AML-193 (cell line): ENCODE data around the gene GPR89A.
"Not testable (repeated sequence)": the region's sequence is repeated elsewhere in the genome, so short reads cannot be mapped to it uniquely, and the experiment has no call there.

ENCODE experiments used
- DNase-seq, 2 experiments: peaks; one replicate each; lab custom pipeline; 2025; lab: John Stamatoyannopoulos, UW

The GPR89A gene

DNA sequence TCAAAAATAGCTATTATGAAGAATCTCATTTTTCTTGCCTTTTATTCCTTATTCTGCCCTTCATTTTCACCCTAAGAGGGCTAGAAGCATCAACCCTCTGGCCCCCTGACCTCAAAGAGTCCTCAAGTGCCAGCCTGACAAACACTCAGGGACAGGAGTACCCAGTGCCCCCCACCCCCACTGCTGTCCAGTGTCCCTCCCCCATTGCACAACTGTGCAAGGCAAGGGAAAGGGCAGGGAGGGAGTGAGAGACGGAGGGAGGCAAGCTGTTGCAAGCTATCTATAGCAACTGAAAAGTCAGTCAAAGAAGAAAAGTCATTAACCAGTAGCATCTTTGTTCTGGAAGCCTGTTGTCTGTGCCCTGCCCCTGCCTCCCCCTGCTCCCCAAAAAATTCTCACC, 78.3 kb downstream of the GPR89A start:
- not testable (repeated sequence) for DNase-seq

DNA sequence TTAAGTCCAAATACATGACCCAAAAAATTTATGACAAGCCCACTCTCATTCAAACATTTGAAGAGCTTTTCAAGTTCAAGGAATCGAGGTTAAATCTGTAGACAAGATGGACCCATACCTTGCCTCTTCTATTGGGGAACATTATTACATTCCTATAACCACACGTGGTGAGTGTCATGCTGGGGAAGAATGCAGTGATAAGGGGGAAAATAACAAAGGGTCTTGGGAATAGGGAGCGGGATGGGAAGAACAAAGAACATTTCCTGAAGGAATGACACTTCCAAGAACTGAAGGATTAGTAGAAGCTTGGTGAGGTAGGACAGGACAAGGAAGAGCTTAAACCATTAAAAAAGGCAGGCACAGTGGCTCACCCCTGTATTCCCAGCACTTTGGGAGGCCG, 80.5 kb downstream of the GPR89A start:
- DNase-seq = no peak

DNA sequence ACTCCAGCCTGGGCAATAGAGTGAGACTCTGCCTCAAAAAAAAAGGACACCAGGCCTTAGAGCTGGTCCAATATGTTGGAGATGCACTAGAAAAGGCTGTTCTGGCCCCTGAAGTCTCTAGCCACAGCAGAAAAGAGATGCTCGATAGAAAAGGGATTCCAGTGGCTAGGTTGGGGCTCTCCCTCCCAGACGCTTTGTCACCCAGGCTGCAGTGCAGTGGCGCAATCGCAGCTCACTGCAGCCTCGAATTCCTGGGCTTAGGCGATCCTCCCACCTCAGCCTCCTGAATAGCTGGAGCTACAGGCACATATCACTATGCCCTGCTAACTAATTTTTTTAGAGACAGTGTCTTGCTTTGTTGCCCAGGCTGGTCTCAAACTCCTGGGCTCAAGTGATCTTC, 81.1 kb downstream of the GPR89A start:
- DNase-seq = no peak

DNA sequence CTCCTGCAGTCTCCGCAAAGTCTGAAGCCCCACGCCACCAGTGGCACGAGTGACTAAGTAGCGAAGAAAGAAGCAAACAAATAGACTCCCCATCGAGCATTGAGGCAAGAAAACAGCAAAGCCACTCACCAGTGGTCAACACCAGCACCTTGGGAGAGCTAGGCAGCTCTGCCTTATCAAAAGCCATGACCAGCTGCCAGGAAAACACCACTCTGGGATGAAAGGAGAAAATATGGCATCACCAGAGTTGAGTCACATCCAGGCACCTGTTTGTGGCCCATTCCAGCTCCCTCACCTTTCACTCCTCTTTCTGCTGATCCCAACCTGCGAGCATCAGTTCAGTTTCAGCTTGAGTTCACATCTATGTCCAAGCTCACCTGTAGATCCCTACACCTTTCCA, 82.1 kb downstream of the GPR89A start:
- DNase-seq = no peak

DNA sequence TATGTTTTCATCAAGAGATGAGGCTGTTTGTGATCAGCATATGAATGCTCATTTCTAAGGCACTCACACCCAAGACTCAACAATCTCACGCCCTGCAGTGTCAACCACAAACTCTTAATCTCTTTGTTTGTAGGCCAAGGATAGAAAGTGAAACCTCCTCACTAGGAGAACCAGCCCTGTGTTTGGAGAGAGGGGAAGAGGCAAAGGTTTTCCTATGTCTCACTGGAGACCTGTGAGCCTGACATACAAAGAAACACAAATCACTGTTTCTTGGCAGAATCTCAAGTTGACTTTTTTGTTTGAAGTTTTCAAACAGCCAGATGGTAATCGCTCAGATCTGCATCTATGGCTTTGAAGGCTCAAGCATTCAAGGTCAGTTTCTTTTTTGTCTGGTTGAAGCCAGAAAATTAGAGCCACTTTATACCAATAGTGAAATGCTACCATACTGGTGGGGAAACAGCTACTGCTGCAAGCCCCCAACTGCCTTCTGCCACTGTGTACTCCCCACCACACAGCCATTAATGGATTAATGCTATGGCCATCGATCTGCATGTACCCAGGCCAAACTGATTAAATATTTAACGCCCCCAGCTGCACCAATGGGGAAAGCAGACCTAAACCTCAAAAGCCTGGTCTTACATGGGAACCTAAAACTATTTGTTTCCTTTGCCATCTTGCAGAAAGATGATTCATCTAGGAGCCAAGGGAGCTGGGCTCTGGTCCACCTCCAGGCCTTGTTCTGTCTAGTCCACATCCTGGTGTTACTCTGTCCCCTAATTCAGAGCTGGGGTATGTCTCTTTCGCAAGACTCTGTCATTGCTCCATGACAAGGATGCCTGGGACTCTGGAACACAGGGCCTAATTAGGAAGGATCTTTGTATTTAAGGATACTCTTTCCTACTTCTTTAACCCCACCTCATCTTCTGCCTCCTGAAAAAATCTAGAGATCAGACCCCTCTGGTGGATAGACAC, 83.1 kb downstream of the GPR89A start:
- no peak for DNase-seq

DNA sequence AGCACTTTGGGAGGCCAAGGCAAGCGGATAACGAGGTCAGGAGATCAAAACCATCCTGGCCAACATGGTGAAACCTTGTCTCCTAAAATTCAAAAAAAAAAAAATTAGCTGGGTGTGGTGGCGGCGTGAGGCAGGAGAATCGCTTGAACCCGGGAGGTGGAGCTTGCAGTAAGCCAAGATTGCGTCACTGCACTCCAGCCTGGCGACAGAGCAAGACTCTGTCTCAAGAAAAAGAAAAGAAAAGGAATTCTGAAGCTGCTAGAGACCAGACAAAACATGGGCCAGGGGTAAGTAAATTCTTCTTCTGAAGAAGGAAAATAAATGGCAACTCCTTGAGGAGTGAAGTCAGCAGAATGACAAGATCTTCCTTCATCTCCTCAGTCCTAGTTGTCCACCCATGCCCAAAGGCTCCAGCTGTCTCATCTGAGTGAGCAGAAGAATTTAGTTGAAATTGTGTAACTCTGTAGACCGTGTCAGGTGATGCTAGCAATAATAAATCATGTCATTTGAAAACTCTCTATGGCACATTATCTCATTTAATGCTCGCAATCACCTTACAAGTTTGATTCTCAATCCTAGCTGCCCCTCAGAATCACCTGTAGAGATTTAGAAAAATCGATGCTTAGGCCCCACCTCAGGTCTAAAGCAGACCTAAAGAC, 85.1 kb downstream of the GPR89A start:
- no peak for DNase-seq

DNA sequence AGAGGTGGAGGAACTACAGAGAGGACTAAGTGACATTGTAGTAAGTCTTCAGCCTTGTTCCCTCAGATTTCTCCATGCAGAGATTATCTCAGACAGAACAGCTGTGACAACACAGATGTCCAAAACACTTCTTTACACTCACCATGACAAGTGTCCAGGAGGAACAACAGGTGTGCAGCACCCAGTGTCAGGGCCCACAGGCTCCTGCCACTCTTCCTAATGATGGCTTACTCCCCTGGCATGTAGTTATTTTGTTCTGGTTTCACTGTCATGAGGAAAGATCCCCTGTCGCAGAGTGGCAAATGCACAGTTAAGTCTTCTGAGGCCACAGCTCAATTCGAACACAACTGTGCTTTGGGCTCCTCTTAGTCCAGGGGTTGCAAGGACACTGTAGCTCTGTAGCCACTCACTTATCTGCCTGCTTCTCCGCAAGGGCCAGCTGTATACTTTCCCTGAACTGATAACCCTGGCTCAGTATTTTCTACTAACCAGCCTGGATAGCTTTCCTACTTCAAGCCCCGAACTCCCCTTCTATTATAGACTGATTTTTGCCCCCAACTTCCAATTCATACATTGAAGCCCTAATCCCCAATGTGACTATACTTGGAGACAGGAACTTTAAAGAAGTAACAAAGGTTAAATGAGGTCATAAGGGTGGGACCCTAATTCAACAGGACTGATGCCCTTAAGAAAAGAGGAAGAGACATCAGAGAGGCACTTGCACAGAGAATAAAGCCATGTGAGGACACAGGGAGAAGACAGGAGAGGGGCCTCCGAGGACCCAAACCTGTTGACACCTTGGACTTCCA, 88.2 kb downstream of the GPR89A start:
- DNase-seq = no peak

DNA sequence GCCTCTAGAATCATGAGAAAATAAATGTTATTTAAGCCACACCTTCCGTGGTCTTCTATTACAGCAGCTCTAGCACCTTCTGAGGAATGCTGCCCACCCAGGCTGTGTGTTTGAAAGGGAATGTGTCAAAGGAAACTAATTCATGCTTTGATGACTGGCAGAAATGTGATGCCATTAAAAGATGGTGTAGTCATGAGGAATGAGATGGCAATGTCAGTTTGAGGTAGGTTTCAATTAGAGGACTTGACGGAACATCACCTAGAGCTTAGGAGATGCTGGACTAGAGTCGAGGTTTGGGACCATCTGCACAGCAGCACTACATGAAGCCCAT, 88.8 kb downstream of the GPR89A start:
- no peak for DNase-seq

DNA sequence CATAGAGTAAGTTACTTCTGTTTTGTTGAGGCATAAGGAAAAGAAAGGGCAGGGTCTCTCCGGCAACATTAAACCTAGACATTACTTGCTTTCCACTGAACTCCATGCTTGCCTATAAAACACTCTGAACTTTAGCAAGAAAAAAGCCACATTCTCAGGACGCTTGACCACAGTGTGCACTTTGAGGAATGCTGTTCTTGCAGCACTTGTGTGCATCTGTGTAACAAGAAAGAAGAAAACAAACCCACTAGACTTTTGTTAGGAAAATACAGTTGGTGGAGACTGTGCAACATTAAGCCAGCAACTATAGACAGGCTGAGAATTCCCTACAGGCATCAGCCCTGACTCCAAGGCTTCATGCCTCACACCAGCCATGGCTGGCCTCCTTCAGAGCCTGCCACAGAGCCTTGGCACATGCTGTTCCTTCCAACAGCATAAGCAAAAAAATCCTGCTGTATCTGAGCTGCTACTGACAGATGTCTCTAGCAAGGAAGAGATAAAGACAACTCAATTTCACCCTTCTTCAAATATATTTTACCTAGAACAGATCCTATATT, 93.6 kb downstream of the GPR89A start:
- no peak for DNase-seq

DNA sequence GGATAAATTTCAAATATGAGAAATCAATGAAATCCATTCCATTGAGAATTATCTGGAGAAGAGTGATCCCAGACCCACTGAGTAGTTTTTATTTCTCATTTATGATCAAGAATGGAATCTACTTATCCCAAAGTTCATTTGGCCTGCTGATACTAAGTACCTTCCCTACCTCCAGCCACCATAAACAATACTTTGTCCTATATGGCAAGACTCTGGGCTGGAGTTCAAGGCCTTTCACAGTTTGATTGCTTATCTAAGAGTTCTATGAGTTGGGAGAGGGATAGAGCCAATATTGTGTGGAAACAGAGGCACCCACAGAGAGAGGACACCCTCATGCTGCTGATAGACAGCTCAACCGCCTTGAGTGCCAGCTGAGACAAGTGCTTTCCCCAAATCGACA, 94.3 kb downstream of the GPR89A start:
- no peak for DNase-seq

DNA sequence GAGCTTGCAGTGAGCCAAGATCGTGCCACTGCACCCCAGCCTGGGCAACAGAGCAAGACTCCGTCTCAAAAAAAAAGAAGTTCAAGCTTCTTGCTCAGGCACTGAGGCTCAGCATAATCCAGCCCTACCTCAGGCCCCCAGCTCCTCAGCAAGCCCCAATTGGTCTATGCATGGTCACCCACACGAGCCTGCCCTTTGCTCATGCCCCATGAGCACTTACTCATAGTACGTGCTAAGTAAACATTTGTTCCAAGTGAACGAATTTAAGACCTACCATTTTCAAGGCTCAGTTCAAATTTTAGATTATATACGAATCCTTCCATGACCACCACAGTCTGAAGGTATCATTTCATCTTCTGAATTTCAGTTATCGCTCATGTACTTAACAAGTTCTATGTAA, 95.0 kb downstream of the GPR89A start:
- DNase-seq = no peak

DNA sequence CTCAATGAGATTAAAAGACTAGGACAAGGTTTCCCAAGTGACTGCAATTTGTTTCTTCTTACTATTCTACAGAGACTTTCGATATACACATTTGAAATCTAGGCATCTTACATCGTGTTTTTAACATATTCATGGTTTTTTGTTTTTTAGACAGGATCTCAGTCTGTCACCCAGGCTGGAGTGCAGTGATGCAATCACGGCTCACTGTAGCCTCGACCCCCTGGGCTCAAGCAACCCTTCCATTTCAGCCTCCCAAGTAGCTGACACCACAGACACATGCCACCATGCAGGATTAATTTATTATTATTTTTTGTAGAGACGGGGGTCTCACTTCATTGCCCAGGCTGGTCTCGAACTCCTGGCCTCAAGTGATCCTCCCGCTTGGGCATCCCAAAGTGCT, 97.8 kb downstream of the GPR89A start:
- DNase-seq = no peak

DNA sequence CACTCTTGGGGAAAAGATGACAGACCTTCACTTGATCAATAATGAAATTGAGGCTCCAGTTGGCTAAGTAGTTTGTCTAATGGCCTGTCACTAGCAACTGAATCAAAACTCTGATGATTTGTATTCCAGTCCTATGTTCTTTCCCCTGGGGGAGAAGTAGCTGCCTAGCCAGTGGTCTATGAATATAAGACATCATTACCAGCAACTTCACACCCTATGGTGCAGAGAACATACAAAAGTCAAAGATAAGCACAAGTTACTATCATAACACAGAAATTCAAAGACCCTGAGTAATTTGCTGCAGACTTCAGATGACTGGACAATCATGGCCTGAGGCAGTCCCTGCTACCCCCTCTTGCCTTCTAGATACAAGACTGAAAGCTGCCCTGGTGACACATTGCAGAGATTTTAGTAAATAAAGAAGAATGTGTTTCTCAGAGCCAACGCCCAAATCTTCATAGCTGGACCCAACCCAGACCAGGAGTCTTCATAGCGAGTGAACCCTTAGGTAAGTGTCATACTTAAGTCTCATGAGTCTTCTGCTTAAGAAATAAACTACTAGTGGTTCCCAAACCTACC, 98.4 kb downstream of the GPR89A start:
- DNase-seq = no peak

DNA sequence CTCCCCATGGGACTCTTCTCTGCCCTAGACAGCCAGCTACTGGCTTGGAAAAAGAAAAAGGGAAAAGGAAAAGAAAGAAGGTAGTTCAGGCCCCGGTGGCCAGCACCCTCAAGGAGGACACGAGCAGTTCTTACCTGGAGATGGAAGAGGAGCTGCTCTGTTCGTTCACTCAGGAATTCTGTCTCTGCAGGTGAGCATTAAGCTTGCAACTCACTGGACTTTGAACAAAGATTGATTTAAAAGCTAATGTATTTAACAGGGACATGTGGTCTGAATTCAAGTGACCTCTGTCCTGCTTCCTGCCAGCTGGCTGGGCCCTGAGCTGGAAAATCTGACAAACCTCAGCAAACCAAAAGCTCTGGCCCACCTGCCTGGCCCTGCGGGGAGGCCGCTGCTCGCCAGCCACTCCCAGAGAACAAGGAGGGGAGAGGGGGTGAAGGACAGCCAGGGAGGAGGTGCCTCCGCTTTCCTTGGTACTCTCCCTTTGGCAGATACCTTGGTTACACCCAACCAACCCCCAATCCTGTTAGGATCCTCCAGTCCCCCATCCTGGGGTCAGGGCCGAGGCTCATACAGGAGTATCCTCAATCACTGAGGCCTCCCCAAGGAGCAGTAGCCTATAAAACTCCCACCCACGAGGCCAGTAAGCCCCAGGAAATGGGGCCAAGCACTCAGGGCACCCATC, 99.5 kb downstream of the GPR89A start, which contains the start of gene PDZK1:
Gene PDZK1, minus strand, starts transcription at position 186 of the 685 bp plus-strand sequence. CDS start 19,347 bp downstream, outside the sequence.
- no peak for DNase-seq

DNA sequence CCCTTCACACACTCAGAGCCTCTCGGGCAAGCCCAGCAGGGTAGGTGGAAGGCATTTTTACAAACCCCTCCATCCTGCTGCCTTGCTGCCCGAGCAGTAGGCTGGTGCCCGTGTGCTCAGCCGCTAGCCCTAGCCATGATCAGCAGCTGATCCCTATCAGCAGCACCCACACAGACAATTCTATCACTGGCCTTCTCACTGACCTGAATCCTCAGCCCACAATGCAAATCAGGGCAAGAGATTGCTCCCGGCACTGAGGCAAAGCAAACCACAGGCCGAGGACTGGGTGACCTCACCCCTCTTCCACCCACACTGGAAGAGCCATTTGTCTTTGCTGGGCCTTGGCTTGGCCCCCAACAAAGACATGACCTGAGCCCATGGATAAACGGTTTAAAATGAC, 100.3 kb downstream of the GPR89A start:
- no peak for DNase-seq

DNA sequence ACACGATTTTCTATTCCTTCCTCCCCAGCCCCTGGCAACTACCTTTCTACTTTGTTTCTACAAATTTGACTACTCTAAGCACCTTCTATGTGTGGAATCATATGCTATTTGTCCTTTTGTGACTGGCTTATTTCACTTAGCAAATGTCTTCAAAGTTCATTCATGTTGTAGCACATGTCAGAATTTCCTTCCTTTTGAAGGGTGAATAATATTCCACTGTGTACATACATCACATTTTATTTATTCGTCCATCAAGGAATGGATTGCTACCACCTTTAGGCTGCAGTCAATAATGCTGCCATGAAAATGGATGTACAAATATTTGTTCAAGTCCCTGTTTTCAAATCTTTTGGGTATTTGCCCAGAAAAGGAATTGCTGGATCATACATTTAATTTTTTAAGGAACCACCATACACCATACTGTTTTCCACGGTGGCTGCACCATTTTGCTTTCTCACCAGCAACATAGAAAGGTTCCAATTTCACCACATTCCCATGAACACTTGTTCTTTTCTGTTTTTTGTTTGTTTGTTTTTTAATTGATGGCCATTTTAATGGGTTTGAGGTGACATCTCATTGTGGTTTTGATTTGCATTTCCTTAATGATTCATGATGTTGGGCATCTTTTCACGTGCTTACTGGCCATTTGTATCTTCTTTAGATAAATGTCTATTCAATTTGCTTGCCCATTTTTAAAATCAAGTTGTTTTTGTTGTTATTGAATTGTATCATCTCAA, 102.7 kb downstream of the GPR89A start:
- DNase-seq = no peak

DNA sequence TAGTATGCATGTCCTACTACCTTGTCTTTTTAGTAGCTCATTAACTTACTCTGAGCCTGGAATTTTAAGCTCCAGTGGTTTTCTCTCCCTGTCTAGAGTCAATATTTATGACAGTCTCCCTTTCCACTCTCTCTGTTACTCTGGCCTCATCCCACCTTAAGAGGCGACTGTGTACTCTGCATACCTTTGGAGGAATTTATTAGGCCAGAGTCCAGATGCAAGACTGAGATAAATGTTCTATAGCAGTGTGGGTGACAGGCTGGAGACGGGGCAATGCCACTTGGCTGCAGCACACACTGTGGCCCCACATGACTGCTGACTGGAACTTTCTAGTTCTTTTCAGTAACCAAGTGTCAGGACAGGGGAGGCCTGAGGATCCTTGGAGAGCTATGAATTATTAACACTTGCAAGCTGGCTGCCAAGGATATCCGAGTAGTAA, 103.4 kb downstream of the GPR89A start:
- no peak for DNase-seq

DNA sequence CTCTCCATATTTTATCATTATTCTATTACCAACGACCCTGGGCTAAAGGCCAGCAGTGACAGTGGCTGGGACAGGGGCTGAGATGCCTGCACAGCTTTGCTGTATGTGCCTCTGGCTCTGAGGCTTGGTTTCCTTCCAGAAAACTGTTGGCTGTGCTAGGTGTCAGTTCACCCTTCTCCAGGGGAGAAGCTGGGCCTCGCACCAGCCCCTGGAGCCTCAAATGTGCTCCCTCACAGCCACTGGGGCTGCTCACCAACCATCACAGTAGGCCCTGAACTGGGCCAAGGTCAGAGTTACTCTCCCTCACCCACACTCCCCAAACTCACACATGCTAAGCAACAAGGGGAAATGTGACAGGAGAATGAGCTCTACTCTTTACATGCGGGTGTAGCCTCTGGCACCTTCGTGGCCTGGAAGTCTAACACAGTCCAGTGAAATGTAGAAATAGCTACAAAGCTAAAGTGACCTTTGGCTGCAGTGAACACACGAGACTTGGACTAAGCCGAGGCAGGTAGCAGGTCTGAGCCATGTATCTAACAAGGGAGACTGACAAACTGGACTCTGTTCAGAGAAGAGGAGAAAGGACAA, 106.8 kb downstream of the GPR89A start:
- no peak for DNase-seq

DNA sequence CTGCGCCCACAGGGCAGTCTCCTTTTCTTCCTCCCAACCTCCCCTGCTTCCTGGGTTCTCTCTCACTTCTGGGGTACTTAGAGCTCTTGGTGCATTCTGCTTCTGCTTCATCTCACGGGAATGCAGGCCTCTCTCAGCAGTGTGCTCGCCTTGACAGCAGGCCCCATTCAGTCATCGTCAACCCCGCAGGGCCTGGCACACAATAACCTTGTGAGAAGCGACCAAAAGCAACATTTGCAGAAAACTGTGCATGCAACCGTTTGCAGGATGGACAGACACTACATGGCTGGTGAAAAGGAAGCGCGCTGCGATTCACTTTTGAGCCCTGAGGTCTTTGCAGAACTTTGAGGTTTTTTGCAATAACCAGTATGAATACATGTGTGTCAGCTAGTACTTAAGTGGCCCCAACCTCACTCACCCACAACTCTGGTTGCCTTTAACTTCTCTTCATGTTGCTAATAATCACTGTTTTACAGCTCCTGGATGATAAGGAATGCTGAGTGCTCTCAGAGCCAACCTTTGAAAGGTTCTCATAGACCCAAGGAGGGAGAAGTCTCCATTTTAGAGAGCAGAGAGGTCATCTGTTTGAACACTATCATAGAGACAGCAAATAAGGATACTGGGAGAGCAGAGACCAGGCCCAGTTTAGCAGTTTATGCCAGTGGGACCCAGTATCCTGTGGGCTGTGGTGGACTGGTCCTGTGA, 109.0 kb downstream of the GPR89A start:
- DNase-seq = no peak
